ENCODE data around the gene IQGAP1.
"Not testable (repeated sequence)": the region's sequence is repeated elsewhere in the genome, so short reads cannot be mapped to it uniquely, and the experiment has no call there.

IQGAP1 gene

GRCh38 chr15:90376789-90377188 is 11.3 kb upstream of the IQGAP1 start:
- no peak for DNase-seq (ENCODE audit: low spot score)

GRCh38 chr15:90379263-90379662 is 8.8 kb upstream of the IQGAP1 start:
- DNase-seq (ENCODE audit: low spot score) = no peak

- DNase-seq (ENCODE audit: low spot score) = no peak
These were observed 6.5 kb upstream of the IQGAP1 start for GRCh38 chr15:90381515-90381914.

- DNase-seq (ENCODE audit: low spot score) = no peak
These were observed 5.7 kb upstream of the IQGAP1 start for GRCh38 chr15:90382320-90382719.

- no peak for DNase-seq (ENCODE audit: low spot score)
These were observed 1.8 kb upstream of the IQGAP1 start for GRCh38 chr15:90386221-90386620.

- peak; percentile 76 for DNase-seq (ENCODE audit: low spot score)
These were observed 679 bp downstream of the IQGAP1 start for GRCh38 chr15:90388462-90389380.

GRCh38 chr15:90389513-90389912 is 1.5 kb downstream of the IQGAP1 start:
- no peak for DNase-seq (ENCODE audit: low spot score)

- DNase-seq (ENCODE audit: low spot score) = no peak
These were observed 5.0 kb downstream of the IQGAP1 start for GRCh38 chr15:90393040-90393439.

- no peak for DNase-seq (ENCODE audit: low spot score)
These were observed 6.0 kb downstream of the IQGAP1 start for GRCh38 chr15:90394074-90394473.

- no peak for DNase-seq (ENCODE audit: low spot score)
These were observed 6.9 kb downstream of the IQGAP1 start for GRCh38 chr15:90394748-90395442.

- DNase-seq (ENCODE audit: low spot score) = no peak
These were observed 8.3 kb downstream of the IQGAP1 start for GRCh38 chr15:90396321-90396720.

GRCh38 chr15:90400005-90400758 is 12.1 kb downstream of the IQGAP1 start:
- DNase-seq (ENCODE audit: low spot score) = no peak

GRCh38 chr15:90400759-90401314 is 12.8 kb downstream of the IQGAP1 start:
- DNase-seq (ENCODE audit: low spot score) = peak; percentile 43

- DNase-seq (ENCODE audit: low spot score) = no peak
These were observed 13.5 kb downstream of the IQGAP1 start for GRCh38 chr15:90401495-90401894.

- peak; percentile 57 for DNase-seq (ENCODE audit: low spot score)
These were observed 14.2 kb downstream of the IQGAP1 start for GRCh38 chr15:90402223-90402622.

GRCh38 chr15:90402767-90403166 is 14.7 kb downstream of the IQGAP1 start:
- DNase-seq (ENCODE audit: low spot score) = no peak

- DNase-seq (ENCODE audit: low spot score) = no peak
These were observed 17.1 kb downstream of the IQGAP1 start for GRCh38 chr15:90405055-90405607.

GRCh38 chr15:90407336-90407735 is 19.3 kb downstream of the IQGAP1 start:
- DNase-seq (ENCODE audit: low spot score) = no peak

- no peak for DNase-seq (ENCODE audit: low spot score)
These were observed 19.9 kb downstream of the IQGAP1 start for GRCh38 chr15:90407871-90408317.

GRCh38 chr15:90408657-90409056 is 20.6 kb downstream of the IQGAP1 start:
- no peak for DNase-seq (ENCODE audit: low spot score)

- DNase-seq (ENCODE audit: low spot score) = not testable (repeated sequence)
These were observed 21.5 kb downstream of the IQGAP1 start for GRCh38 chr15:90409587-90409986.

GRCh38 chr15:90410316-90410715 is 22.3 kb downstream of the IQGAP1 start:
- not testable (repeated sequence) for DNase-seq (ENCODE audit: low spot score)

All from D341Med (cell line).